CD4-positive, alpha-beta T cell treated with Interleukin-6 for 4 hours (primary cell): Measurements from ENCODE around the gene HS3ST1.
"Not testable (repeated sequence)": the region's sequence is repeated elsewhere in the genome, so short reads cannot be mapped to it uniquely, and the experiment has no call there.

Experiments used
- DNase-seq: peaks from one replicate; pipeline ENCODE4 v3.0.0-alpha.2; 2020; ENCODE audit warnings: mixed read lengths

The HS3ST1 gene

DNA sequence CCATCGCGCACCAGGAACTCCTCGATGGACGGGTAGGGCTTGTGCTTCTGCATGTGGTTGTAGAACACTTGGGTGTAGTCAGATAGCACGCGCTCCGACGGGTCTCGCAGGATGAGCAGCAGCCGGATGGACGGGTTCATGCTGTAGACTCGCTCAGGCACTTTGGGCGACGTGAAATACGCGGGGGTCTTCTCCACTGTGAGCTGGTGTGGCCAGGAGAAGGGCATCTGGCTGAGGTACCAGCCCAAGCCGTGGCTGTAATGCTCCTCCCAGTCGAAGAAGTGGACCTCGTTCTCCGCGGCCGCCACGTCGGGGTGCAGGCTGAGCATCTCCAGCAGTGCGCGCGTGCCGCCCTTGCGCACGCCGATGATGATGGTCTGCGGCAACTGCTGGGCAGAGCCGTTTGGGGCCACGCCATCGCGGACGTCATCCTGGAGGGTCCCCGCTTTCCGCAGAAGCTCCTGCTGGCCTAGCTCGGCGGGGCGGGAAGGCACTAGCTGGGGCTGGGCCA, 29.2 kb downstream of the HS3ST1 start:
- DNase-seq: no peak

DNA sequence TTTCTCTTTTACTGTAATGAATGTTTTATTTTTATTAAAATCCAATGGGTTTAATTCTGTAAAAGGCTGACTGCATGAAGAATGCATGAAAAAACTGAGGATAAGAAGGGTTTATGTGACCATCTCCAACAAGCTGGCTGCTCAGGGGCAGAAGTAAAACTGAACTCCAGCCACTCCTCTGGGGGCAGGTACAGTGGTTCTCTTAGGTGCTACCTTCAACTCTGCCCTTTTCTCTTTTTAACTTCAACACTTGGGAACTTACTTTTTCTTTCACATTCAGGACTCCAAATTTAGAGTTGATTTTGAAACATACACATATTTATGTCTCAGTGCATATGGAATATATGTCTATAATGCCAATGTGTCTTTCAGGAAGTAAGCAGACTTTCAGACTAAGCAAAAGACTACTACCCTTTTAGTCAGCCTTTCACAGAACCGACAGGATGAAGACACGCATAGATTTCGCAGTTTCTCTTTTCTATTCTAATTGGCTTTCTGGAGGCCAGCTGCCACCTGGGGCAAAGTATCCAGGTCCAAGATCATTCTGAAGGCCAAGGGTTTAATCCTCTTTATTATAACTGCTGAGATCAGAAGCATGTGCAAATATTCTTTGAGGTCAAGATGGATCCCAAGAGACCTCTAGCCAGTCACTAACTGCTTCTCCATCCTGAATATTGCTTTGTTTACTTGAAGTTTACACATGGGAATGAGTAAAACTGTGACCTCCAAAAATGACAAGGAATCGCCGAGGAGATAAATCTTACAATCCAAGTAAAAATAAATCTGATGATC, 30.7 kb downstream of the HS3ST1 start:
- no peak for DNase-seq

DNA sequence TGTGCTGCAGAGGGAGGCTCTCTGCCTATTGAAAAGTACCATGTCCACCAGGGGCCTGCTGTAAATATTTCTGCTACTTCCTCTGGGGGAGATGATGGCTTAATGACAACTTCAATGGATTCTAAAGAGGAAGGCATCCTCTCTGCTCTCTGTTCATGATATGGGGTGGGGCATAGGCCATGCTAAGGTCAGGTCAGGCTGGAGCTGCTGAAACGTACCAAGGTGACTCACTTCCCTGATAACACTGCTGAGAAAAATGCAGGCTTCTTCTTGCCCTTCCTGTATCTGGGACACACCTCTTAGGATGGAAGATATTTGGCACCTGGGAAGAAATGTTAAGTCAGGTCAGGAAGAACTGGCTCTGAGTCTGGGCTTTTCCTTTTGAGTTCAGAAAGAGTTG, 31.5 kb downstream of the HS3ST1 start:
- DNase-seq: no peak

DNA sequence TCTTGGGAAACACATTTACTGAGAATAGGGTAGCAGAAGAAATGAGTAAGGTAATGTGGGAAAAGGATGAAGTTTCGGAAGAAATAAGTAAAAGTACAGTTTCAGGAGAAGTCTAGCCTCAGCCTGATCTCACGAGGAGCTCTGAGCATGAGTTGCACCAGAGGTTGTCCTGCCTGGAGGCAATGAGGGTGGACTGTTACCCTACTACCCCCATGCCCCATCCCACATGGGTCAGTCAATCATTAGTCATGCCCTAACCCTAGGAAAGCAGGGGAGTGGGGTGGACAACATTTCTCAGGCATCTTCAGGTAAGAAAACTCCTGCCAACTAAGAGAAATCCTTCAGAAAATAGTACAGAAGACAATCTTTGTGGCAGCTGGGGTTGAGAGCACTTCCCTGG, 35.1 kb downstream of the HS3ST1 start:
- DNase-seq: no peak

DNA sequence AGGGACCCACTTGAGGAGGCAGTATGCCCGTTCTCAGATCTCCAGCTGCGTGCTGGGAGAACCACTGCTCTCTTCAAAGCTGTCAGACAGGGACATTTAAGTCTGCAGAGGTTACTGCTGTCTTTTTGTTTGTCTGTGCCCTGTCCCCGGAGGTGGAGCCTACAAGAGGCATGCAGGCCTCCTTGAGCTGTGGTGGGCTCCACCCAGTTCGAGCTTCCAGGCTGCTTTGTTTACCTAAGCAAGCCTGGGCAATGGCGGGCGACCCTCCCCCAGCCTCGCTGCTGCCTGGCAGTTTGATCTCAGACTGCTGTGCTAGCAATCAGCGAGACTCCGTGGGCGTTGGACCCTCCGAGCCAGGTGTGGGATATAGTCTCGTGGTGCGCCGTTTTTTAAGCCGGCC, 44.6 kb downstream of the HS3ST1 start:
- not testable (repeated sequence) for DNase-seq

DNA sequence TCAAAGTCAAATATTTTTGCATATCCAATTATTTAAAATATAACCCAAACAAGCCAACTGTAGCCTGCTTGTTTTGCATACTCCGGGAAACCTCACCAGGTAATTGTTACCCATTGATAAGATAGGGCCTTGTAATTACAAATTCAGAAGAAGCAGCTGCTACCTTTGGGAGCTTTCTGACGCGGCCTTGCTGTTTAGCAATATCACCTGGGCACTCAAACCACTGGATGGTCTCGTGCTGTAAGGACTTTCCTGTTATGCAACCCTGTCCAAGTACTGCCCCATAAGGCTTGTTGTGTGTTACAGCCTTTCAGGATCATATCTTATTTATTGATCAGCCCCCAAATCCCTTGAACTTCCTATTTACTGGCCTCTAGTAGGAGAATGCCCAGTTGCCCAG, 52.1 kb downstream of the HS3ST1 start:
- no peak for DNase-seq

DNA sequence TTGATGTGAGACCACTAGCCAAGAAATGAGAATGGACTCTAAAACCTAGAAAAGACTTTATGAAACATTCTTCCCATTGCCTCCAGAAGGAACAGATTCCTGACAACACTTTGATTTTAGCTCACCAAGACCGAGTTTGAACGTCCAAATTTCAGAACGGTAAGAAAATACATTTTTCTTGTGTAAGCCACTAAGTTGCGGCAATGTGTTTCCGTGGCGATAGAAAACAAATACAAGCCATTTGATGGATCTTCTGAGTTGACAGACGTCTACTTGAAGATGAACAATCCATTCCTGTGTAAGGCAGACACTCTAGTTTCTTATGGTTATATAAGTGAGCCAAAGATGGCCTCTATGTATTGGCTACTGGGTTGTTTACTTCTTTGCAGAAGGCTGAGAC, 52.5 kb downstream of the HS3ST1 start:
- DNase-seq: no peak

DNA sequence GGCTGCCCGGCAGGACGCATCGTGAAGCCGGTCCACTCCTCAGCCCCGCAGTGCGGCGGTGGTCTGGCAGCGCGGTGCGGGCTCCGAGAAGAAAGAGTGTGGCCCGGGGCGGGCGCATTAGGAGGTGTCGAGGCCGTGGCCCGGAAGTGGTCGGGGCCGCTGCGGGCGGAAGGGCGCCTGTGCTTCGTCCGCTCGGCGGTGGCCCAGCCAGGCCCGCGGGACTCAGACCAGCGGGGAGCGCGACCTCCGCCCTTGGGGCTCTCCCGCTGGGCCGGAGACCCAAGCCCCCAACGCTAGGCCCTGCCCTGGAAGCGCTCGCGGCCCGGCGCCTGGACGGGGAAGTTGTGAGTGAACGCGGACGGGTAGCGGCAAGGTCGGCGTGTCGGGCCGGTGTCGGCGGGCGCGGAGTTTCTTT, 60.0 kb downstream of the HS3ST1 start:
- no peak for DNase-seq

DNA sequence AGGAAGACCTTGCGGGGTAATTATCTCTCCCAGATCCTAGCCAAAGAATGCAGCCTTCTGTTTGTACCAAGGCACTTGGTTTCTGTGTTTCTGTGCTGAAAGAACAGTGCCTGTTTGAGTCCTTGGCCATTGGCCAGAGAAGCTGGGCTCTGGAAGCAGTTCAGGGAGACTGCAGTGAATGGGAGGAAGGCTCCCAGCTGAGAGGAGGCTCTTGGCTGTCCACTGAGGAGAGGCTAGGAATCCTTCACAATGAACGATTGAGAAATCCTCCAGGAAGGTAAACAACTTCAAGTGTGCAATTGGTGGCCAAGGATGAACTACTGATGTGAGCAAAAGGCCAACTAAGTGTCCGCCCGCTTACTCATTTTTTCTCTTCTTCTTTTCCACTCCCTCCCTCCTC, 61.3 kb downstream of the HS3ST1 start:
- DNase-seq: no peak

DNA sequence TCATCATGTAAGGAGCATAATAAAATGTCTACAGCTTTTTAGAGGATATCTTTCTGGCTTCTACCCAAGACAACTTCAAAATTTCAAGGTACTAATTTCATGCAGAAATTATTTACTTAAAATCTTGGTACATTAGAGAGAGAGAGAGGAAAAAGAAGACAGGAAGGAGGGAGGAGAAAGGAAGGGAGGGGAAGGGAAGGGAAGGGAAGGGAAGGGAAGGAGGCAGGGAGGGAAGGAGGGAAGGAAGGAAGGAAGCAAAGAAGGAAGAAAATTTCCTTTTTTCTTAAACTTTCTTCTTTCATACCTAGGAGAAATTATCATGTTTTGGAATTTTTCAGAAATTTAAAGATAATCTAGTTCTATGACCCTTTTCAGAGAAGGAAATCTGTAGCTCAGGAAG, 61.8 kb downstream of the HS3ST1 start:
- no peak for DNase-seq

DNA sequence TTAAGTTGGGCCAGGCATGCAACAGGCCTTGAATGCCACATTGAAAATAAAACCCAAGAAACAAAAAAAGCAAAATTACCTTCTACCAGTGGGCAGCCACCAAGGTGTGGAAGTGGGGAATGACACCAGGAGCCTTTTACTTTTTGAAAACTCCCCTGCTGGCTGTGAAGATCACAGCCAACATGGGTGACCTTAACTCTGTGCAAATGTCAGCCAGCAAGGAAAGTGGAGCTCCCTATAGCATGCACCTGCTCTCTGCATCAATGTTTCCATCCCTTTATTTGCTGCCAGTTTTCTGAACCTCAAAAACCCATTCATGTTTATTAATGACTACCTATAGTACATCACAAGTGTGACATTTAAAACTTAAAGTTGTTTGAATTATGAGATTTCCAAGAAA, 63.7 kb downstream of the HS3ST1 start:
- DNase-seq: no peak

DNA sequence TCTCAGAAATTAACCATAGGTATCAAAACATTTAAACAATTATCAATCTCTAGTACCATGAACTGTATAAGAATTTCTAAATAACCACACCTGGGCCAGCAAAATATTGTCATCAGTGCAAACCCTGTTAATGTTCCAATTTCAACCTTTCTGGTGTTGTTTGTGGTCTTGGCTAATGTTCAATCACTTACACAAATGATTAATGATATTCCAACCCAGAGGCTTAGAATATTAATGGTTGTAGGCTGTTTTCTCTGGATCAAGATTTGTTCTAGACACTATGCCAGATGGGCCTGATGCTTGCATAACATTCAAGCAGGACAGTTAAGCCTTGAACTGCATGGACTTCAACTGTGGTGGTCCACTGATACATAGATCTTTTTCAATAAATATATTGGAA, 69.1 kb downstream of the HS3ST1 start:
- DNase-seq: no peak

DNA sequence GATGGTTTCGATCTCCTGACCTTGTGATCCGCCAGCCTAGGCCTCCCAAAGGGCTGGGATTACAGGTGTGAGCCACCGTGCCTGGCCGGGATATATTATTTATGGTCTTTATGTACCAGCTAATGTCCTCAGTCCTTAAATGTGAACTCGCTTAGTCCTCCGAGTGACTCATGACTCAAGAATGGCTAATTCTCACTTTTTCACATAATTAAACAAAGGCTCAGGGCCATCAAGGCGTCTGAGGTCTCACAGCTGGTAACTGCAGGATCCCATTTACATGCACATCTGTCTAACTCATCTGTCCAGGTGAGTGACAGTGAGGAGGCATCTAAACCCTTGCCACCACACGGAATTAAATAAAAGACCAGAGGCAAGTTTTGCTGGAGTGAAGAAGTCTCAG, 73.5 kb downstream of the HS3ST1 start:
- DNase-seq: no peak

DNA sequence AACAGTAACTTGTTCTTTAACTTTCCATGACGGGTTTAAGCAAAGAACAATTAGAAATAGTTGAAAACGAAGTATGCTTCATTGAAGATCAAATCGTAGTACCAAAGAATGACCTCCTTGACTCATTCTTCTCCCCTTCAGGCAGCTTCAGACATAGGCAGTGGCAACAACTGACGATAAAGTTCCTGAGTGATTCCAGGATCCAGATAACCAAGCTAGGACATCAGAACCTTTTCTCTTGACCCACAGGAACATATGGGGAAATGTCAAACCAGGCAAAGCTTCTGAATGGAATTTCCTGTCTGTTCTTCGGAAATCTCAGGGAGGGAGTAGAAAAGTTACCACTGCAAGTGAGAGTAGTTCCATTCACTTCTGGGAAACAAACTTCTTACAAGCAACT, 74.2 kb downstream of the HS3ST1 start:
- DNase-seq: no peak

DNA sequence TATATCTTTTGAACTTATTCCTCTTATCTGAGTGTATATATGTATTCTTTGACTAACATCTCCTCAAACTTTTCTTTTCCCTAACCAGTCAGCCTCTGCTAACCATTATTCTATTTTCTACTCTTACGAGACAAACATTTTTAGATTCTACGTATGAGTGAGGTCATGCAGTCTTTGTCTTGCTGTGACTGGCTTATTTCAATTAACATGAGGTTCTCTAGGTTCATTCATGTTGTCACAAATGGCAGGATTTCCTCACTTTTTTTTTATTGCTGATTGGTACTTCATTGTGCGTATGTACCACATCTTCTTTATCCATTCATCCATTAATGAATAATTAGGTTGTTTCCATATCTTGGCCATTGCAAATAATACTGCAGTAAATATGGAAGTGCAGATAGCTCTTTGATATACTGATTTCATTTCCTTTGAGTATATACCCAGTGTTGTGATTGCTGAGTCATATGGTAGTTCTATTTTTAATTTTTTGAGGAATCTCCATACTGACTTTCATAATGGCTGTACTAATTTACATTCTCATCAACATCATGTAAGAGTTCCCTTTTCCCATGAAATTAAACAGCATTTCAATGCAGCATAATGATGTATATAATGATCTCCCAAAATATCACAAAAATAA, 80.1 kb downstream of the HS3ST1 start:
- DNase-seq: no peak

DNA sequence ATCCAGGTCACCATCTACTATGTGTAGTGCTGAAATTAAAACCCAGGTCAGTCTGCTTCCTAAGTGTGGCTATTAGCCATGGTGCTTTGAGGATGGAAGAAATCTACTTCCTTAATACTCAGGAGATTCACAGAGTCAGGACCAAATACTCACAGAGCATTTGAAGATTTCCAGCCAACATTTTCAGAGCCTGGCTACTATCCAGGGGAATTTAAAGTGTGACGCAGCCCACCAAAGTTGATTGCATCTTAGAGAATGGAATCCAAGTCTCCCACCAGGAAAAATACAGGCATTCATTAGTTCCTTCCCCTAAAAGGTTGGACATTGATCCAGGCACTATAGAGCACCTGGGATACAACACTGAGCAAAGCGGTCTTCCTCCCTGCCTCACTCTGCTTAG, 83.8 kb downstream of the HS3ST1 start:
- DNase-seq: no peak

DNA sequence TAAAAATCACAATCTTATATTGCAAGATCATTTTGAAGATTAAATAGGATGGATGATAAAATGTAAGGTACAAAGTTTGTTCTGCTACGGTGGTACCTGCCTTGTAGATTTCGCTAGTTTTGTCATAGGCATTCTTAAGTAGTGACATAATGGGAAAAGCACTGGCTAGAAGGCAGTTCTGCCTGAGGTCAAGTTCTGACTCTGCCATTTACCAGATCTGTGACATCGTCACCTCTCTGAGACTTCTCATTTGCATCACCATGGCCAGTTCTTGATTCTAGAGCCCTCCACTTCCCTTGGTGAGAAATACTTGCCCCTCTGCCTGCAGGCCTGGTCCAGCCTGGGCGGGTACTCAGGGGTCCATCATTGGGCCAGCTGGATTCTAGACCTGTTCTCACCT, 85.2 kb downstream of the HS3ST1 start:
- no peak for DNase-seq
